Embryonic facial prominence (tissue), 1 donor: Measurements from ENCODE around the gene CABLES1.
"Not testable (repeated sequence)": the region's sequence is repeated elsewhere in the genome, so short reads cannot be mapped to it uniquely, and the experiment has no call there.

Source experiments
- DNase-seq: peaks from one replicate; pipeline ENCODE4 v3.0.0-alpha.2; 2016; ENCODE audit errors: extremely low spot score

The CABLES1 gene

GRCh38 chr18:23263551-23264235 lies 128.4 kb downstream of the CABLES1 start:
- no peak for DNase-seq

DNA sequence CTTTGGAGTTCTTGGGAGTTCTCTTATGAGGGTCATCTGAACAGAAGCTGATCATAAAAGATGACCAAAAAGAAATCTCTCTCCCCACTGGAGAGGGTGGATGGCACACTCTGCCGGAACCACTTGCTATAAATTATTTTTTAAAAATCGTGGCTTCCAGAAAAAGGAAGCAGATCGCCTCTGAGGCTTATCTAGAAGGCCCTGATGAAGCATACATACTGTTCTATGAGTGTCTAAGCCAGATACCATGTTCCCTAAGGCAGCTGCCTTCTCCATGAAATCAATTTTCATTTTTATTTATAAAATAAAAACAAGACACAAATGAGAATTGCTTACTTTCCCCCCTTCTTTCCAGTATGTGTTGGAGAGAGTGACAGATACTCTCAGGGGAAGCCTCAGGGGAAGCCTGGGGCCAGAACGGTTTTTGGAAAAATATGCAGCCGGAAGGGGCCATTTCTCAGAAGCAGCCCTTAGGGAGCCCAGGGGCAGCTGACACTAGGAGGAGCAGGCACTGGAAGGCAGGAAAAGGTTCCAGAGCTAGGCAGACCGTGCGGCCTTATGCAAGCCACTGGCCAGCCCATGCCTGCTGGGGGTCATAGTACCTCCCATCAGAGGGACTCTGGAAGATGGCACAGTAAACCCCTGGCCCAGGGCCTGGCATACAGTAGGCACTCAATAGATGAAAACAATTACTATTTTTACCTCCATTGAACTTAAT lies 130.6 kb downstream of the CABLES1 start:
- DNase-seq, result no peak

DNA sequence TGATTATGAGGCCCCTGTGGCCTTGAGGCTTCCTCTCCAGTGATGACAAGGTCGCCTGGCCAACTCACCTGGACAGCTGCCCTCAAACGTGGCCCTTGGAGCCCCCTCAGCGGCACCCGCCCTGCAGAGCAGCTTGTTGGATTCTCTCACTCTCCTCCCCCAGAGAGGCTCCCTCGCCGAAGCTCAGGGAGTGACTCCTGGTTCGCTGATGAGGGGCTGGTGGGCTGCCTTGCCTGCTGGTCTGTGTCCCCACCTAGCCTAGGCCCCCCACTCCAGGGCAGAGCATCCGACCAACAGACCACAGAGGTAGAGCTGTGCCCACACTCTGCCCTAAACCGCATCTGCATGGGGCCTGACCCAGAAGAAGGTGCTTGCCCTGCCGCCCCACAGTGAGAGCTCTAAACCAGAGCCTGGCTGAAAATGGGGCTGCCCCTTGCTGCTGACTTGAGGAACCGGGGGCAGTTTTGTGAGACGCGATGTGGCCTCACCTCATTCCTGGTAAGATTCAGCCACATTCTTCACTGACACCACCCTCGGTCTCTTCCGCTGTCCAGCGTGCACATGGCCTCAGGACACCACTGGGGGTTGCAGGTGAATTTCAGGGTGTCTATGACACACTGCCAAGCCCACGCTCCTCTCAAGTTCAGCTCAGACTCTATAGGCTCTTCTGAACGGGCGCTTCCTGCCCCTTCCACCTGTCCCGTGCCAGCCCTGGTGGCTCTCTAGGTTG lies 131.6 kb downstream of the CABLES1 start:
- no peak for DNase-seq

DNA sequence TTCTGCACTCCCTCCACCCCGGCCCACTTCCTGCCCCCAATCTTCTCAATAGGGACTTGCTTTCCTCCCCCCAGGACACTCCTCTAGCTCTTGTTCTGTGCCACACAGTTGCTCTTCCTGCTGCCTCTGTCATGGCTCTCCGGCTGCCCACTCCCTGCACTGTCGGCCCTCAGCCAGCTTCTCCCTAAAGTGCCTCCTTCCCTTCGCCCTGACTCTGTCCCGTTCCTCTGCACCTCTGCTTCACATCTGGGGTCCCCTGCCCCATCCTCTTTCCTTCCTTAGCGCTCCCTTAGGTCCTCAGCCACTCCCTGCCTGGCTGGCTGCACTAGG lies 132.1 kb downstream of the CABLES1 start:
- no peak for DNase-seq

DNA sequence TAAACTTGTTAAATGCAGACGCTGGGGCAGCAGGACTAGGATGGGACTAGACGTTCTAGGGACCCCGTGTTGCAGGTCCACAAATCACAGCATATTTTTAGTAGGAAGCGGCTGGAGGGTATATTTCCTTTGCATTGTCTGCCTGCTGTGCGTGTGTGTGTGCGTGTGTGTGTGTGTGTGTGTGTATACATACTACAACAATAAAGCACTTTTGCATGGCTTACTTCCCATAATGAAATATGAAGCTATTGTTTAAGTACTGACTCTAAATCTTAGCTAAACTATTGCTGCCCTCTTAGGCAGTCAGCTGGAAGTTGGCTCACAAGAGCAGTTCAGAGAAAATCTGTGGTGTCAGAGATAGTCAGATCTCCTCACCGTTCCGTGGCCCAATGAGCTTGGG lies 133.4 kb downstream of the CABLES1 start:
- no peak for DNase-seq

DNA sequence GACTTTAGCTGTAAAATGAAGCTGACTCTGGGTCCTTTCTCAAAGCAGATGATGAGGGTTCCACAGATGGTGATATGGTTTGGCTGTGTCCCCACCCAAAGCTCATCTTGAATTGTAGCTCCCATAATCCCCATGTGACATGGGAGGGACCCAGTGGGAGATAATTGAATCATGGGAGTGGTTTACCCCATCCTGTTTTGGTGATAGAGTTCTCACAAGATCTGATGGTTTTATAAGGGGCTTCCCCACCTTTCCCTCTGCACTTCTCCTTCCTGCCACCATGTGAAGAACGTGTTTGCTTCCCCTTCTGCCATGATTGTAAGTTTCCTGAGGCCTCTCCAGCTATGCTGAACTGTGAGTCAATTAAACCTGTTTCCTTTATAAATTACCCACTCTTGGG lies 133.8 kb downstream of the CABLES1 start:
- DNase-seq, result not testable (repeated sequence)

DNA sequence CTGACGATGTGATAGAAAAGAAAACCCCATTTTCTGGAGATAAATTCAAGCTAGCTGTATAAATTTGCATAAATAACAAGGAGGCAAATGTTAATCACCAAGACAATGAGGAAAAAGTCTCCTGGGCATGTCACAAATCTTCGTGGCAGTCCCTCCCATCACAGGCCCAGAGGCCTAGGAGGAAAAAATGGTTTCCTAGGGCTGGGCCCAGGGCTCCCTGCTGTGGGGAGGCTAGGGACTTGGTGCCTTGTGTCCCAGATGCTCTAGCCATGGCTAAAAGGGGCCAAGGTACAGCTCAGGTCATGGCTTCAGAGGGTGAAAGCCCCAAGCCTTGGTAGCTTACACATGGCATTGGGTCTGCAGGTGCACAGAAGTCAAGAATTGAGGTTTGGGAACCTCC lies 134.6 kb downstream of the CABLES1 start:
- DNase-seq, result no peak

DNA sequence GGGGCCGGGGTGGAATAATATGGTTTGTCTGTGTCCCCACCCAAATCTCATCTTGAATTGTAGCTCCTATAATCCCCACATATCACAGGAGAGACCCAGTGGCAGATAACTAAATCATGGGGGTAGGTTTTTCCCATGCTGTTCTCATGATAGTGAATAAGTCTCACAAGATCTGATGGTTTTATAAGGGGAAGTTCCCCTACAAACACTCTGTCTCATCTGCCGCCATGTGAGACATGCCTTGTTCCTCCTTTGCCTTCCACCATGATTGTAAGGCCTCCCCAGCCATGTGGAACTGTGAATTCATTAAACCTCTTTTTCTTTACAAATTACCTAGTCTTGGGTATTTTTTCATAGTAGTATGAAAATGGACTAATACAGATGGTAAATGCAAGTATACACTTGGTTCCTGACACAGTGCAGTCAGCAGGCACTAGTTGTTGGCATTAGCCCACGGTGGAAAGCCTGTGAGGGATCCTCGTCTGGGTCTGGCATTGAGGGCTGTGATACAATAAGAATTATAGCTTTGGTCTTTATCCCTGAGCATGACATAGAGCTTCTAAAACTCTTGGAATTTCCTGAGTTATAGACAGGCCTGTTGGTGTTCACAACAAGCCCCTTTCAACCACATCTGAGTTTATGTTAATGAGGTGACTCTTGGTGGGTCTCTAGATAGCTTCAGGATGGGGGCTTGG lies 135.8 kb downstream of the CABLES1 start:
- DNase-seq, result no peak

GRCh38 chr18:23272498-23273232 lies 137.4 kb downstream of the CABLES1 start:
- no peak for DNase-seq

- no peak for DNase-seq
These were observed 138.2 kb downstream of the CABLES1 start for GRCh38 chr18:23273443-23273966.

DNA sequence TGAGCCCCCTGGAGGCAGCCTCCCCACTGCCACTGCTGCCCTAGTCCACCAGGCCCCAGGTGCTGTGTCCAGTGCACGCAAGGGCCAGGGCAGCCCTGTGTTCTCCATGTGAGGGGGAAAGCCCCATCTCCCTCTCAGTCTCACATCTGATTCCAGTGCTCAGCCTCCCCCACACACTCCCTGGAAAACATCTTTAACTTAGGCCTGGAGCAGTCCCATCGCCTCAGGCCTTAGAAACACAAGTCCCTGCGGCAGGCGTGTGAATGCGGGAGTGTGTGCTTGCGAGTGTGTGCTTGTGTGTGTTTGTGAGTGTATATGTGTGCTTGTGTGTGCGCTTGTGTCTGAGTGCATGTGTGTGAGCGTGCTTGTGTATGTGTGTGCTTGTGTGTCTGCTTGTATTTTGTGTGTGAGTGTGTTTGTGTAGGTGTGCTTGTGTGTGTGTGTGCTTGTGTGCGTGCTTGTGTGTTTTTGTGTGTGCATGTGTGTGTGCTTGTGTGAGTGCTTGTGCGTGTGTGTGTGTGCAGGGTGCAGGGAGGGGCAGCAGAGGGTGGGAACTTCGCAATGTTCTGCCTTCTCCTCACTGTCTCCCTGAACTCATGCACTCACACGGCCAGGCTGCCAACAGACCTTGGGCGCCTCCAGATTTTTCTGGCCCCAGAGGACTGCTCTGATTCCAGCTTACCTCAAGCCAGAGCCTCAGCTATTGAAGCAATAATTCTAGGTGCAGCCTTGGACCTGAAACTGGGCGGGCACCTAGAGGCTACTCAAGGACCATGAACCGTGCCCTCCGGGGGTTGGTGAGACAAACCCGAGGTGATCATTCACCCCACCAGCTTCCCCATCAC lies 139.6 kb downstream of the CABLES1 start:
- DNase-seq, result no peak

GRCh38 chr18:23276451-23276850 lies 141.2 kb downstream of the CABLES1 start:
- no peak for DNase-seq

GRCh38 chr18:23277399-23277798 lies 142.1 kb downstream of the CABLES1 start:
- no peak for DNase-seq

DNA sequence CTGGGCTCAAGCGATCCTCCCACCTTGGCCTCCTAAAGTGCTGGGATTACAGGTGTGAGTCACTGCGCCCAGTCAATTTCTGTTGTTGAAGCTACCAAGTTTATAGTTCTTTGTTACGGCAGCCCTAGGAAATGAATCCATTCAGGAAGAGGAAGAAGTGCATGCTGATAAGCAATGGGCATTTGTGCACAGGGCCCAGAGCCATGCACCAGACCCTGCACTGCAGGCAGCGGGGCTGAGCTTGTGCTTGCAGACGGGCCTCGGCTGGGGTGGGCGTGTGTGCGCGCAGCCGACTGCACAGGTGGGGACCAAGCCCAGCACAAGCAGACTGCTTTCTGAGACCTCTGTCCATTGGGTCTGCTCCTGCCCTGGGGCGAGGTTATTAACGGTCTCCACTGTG lies 144.6 kb downstream of the CABLES1 start:
- no peak for DNase-seq

GRCh38 chr18:23280844-23281243 lies 145.6 kb downstream of the CABLES1 start:
- DNase-seq, result no peak

DNA sequence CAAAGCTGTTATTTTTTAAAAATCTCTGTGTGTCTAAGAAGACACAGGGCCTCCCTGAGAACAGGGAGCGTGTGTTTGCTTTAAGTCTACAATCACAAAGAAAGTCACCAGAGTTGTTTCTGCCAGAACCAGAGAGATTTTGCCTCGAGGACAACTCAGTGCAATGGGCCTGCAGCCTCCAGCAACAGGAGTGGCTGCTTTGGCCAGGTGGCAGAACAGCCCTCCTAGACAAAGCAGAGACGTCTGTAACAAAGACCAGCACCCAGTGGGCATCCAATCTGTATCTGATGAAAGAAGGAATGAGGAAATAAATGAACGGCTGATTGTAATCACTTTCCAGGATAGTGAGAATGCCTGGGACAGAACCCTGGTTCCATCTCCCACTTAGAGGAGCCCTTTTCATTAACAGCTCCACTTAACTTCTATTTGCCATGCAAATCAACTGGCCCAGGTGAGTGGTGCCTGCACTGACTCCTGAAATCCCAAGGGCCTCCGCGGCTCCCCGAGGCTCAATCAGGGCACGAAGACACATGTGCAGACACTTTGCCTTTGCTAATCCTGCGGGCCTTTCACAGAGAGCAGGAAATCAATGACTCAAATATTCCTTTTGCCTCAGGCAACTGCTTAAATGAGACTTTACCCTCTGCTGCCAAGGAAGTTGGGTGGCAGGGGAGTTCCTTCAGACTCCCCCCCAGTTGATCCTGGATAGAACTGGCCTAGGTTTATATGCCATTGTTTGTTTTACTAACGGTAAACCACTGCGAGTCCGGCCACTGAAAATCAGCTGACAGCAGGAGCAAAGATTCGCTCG lies 146.5 kb downstream of the CABLES1 start:
- DNase-seq, result no peak

DNA sequence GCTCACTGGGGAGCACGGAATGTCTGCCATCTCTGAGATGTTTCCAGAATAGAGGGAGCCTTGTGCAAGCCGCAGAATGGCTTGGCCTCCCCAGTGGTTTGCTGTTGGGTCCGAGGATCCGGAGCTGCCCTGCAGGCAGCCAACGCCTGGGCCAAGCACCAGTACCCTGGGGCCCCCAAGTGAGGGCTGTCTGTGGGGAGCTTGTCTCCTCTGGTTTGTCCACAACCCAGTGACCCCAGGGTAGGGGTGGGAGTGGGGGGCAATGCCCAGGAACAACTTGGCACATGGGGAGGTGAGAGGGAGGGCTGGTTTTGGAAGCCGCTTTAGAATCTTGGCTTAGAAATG lies 147.1 kb downstream of the CABLES1 start:
- DNase-seq, result no peak

DNA sequence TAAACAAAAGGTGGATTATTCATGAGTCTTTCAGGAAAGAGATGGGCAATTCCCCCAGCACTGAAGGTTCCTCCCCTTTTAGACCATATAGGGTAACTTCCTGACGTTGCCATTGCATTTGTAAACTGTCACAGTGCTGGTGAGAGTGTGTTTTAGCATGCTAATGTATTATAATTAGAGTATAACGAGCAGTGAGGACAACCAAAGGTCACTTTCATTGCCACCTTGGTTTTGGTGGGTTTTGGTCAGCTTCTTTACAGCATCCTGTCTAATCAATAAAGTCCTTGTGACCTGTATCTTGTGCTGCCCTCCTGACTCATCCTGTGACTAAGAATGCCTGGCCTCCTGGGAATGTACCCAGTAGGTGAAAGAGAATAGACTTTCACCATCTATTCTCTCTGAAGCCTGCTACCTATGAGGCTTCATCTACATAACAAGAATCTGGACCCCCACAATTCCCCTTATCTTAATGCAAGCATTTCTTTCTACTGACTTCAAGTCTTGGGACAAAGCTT lies 148.7 kb downstream of the CABLES1 start:
- DNase-seq, result no peak

GRCh38 chr18:23284629-23285028 lies 149.3 kb downstream of the CABLES1 start:
- DNase-seq, result no peak

DNA sequence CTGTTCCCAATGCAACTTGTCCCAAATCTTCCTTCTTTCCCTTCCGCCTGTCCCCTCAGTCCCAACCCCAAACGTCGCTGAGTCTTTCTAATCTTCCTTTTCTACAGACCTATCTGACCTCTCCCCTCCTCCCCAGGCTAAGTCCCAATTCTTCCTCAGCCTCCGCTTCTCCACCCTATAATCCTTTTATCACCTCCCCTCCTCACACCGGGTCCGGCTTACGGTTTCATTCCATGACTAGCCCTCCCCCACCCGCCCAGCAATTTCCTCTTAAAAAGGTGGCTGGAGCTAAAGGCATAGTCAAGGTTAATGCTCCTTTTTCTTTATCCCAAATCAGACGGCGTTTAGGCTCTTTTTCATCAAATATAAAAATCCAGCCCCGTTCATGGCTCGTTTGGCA lies 150.3 kb downstream of the CABLES1 start:
- not testable (repeated sequence) for DNase-seq
